Measurements from ENCODE around the gene GPR17.

GPR17 gene

GRCh38 chr2:127608061-127609030 lies 37.6 kb upstream of the GPR17 start:
- Histone ChIP-seq H3K4me1 (ENCODE audit: low read length) (no peaks in the 10 kb centered on the region), H2AFZ (ENCODE audit: low read depth, low read length) (no peak overlapping the region), H3K27ac (ENCODE audit: low read length) (no peak overlapping the region), H3K4me3 (ENCODE audit: low read length) (no peak overlapping the region), H3K9ac (ENCODE audit: low read length) (no peak overlapping the region), H4K20me1 (ENCODE audit: insufficient read depth, low read length) (no peaks in the 10 kb centered on the region), H3K79me2 (ENCODE audit: low read length) (no peaks in the 10 kb centered on the region), H3K9me3 (ENCODE audit: insufficient read depth, low read length) (no peaks in the 10 kb centered on the region), H3K4me2 (ENCODE audit: low read length) (no peak overlapping the region), H3K27me3 (ENCODE audit: low read depth, low read length) (peaks cover 2% of the 10 kb centered on the region; the same call in 1 of the 2 replicates), H3K36me3 (replicated peaks; ENCODE audit: low read depth, low read length) (no peaks in the 10 kb centered on the region)
- TF ChIP-seq EZH2phosphoT487 (IDR thresholded peaks at IDR 0.05; ENCODE audit: low read depth), result no peak
- no peak for TF ChIP-seq CTCF (IDR thresholded peaks at IDR 0.05; ENCODE audit: low read depth, low read length)

DNA sequence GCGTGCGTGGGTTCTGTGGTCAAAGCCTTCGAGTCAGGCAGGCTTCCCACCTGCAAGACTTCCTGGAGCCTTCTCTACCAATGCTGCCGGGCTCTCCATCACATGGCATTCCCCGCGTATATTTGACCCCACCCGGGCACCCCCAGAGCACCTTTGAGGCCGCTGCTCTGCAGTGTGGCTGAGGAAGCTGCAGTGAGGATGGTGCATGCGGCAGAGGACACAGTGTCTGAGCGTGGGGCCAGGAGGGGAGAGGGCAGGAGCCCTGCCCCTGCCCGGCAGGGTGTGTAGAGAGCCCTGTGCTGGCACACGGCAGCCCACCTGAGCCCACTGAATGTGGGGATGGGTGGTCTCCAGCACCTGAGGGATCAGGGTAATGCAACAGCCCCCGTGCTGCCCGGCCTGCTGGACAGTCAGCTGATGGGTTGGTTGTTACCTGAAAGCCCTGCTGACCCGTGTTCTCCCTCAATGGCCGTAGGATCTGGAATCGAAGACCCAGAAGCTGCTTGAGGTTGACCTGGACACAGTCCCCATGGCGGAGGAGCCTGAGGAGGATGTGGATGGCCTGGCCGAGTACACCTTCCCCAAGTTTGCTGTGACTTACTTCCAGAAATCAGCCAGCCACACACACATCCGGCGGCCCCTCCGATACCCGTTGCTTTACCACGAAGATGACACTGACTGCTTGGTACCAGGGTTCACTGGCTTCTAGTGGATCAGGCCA lies 36.8 kb upstream of the GPR17 start:
- Histone ChIP-seq H3K4me1 (ENCODE audit: low read length) (no peaks in the 10 kb centered on the region), H3K9ac (ENCODE audit: low read length) (no peak overlapping the region), H4K20me1 (ENCODE audit: insufficient read depth, low read length) (no peaks in the 10 kb centered on the region), H3K4me2 (ENCODE audit: low read length) (no peak overlapping the region), H2AFZ (ENCODE audit: low read depth, low read length) (no peak overlapping the region), H3K27me3 (ENCODE audit: low read depth, low read length) (peaks cover 9% of the 10 kb centered on the region; the same call in 1 of the 2 replicates), H3K4me3 (ENCODE audit: low read length) (no peak overlapping the region), H3K36me3 (replicated peaks; ENCODE audit: low read depth, low read length) (no peaks in the 10 kb centered on the region), H3K9me3 (ENCODE audit: insufficient read depth, low read length) (no peaks in the 10 kb centered on the region), H3K79me2 (ENCODE audit: low read length) (no peaks in the 10 kb centered on the region), H3K27ac (ENCODE audit: low read length) (no peak overlapping the region)
- TF ChIP-seq EZH2phosphoT487 (IDR thresholded peaks at IDR 0.05; ENCODE audit: low read depth), result no peak
- no peak for TF ChIP-seq CTCF (IDR thresholded peaks at IDR 0.05; ENCODE audit: low read depth, low read length)

GRCh38 chr2:127609818-127610217 lies 36.1 kb upstream of the GPR17 start:
- Histone ChIP-seq H3K79me2 (ENCODE audit: low read length) (no peaks in the 10 kb centered on the region), H3K36me3 (replicated peaks; ENCODE audit: low read depth, low read length) (no peaks in the 10 kb centered on the region), H3K27me3 (ENCODE audit: low read depth, low read length) (peaks cover 9% of the 10 kb centered on the region; the same call in 1 of the 2 replicates), H3K4me2 (ENCODE audit: low read length) (no peak overlapping the region), H3K4me3 (ENCODE audit: low read length) (no peak overlapping the region), H2AFZ (ENCODE audit: low read depth, low read length) (no peak overlapping the region), H3K9me3 (ENCODE audit: insufficient read depth, low read length) (no peaks in the 10 kb centered on the region), H4K20me1 (ENCODE audit: insufficient read depth, low read length) (no peaks in the 10 kb centered on the region), H3K9ac (ENCODE audit: low read length) (no peak overlapping the region), H3K27ac (ENCODE audit: low read length) (no peak overlapping the region), H3K4me1 (ENCODE audit: low read length) (no peaks in the 10 kb centered on the region)
- TF ChIP-seq CTCF (IDR thresholded peaks at IDR 0.05; ENCODE audit: low read depth, low read length), result no peak
- no peak for TF ChIP-seq EZH2phosphoT487 (IDR thresholded peaks at IDR 0.05; ENCODE audit: low read depth)

GRCh38 chr2:127610561-127610960 lies 35.4 kb upstream of the GPR17 start:
- H3K4me2 ChIP-seq (ENCODE audit: low read length), result no peak overlapping the region
- H3K9ac ChIP-seq (ENCODE audit: low read length), result no peak overlapping the region
- no peaks in the 10 kb centered on the region for H4K20me1 ChIP-seq (ENCODE audit: insufficient read depth, low read length)
- H3K27ac ChIP-seq (ENCODE audit: low read length), result no peak overlapping the region
- H2AFZ ChIP-seq (ENCODE audit: low read depth, low read length), result no peak overlapping the region
- no peaks in the 10 kb centered on the region for H3K4me1 ChIP-seq (ENCODE audit: low read length)
- H3K27me3 ChIP-seq (ENCODE audit: low read depth, low read length), result peaks cover 9% of the 10 kb centered on the region; the same call in 1 of the 2 replicates
- no peak overlapping the region for H3K4me3 ChIP-seq (ENCODE audit: low read length)
- H3K36me3 ChIP-seq (replicated peaks; ENCODE audit: low read depth, low read length), result no peaks in the 10 kb centered on the region
- no peaks in the 10 kb centered on the region for H3K79me2 ChIP-seq (ENCODE audit: low read length)
- TF ChIP-seq CTCF (IDR thresholded peaks at IDR 0.05; ENCODE audit: low read depth, low read length), result no peak
- TF ChIP-seq EZH2phosphoT487 (IDR thresholded peaks at IDR 0.05; ENCODE audit: low read depth), result no peak
- H3K9me3 ChIP-seq (ENCODE audit: insufficient read depth, low read length), result no peaks in the 10 kb centered on the region

All from OCI-LY3 (cell line).